ENCODE results near the gene TSC22D4. TPM values are rescaled to one million over a fixed set of nuclear protein-coding genes. Genes with fewer than 3 reads are reported as not detected.
A peak's percentile ranks its signal among the peaks of the same experiment; 100 is the strongest.
"Not testable (repeated sequence)": the region's sequence is repeated elsewhere in the genome, so short reads cannot be mapped to it uniquely, and the experiment has no call there.

The TSC22D4 gene
- total RNA-seq, 4 donors from 2014 or later = 17.6 to 40.3 (median 19.5) TPM

GRCh38 chr7:100452513-100452912, 26.5 kb downstream of the TSC22D4 start:
- Histone ChIP-seq H3K9me3 (no peaks in the 10 kb centered on the region), H3K27ac (no peak overlapping the region), H3K36me3 (no peaks in the 10 kb centered on the region), H3K27me3 (no peaks in the 10 kb centered on the region), H3K4me3 (no peak overlapping the region), H3K4me1 (no peaks in the 10 kb centered on the region)
- DNase-seq = no peak
- TF ChIP-seq POLR2A (IDR thresholded peaks at IDR 0.05) = no peak
- TF ChIP-seq, protein P1, sequence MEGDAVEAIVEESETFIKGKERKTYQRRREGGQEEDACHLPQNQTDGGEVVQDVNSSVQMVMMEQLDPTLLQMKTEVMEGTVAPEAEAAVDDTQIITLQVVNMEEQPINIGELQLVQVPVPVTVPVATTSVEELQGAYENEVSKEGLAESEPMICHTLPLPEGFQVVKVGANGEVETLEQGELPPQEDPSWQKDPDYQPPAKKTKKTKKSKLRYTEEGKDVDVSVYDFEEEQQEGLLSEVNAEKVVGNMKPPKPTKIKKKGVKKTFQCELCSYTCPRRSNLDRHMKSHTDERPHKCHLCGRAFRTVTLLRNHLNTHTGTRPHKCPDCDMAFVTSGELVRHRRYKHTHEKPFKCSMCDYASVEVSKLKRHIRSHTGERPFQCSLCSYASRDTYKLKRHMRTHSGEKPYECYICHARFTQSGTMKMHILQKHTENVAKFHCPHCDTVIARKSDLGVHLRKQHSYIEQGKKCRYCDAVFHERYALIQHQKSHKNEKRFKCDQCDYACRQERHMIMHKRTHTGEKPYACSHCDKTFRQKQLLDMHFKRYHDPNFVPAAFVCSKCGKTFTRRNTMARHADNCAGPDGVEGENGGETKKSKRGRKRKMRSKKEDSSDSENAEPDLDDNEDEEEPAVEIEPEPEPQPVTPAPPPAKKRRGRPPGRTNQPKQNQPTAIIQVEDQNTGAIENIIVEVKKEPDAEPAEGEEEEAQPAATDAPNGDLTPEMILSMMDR (IDR thresholded peaks at IDR 0.05) = no peak
- intact Hi-C loops (cut with DNase I; ENCODE audit: low total_unique reads) = no loop called here

DNA sequence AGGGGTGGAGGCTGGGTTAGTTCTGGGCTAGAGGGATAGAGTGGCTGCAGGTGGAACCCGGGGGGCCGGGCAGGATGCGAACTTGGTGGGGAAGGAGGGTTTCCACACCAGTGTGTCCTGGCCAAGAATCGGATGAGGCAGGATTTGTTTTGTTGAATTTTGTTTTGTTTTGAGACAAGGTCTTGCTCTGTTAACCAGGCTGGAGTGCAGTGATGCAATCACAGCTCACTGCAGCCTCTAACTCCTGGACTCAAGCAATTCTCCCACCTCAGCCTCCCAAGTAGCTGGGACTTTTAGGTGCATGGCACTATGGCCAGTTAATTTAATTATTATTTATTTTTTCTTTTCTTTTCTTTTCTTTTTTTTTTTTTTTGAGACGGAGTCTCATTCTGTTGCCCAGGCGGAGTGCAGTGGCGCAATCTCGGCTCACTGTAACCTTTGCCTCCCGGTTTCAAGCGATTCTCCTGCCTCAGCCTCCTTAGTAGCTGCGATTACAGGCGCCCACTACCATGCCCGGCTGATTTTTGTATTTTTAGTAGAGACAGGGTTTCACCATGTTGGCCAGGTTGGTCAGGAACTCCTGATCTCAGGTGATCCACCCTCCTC, 29.7 kb downstream of the TSC22D4 start:
- intact Hi-C loops (cut with DNase I; ENCODE audit: low total_unique reads) = no loop called here
- H3K9me3 ChIP-seq = no peaks in the 10 kb centered on the region
- no peaks in the 10 kb centered on the region for H3K36me3 ChIP-seq
- H3K27ac ChIP-seq = peak overlapping the region in 1 of 2 donors; percentile 86
- no peak overlapping the region for H3K4me3 ChIP-seq
- TF ChIP-seq POLR2A (IDR thresholded peaks at IDR 0.05) = no peak
- TF ChIP-seq, protein P1 (IDR thresholded peaks at IDR 0.05) = no peak
- no peaks in the 10 kb centered on the region for H3K4me1 ChIP-seq
- no peaks in the 10 kb centered on the region for H3K27me3 ChIP-seq
- DNase-seq = no peak

- H3K27ac ChIP-seq; H3K27me3 ChIP-seq; H3K36me3 ChIP-seq; H3K4me1 ChIP-seq; H3K4me3 ChIP-seq; intact Hi-C loops (cut with DNase I; ENCODE audit: low total_unique reads); DNase-seq; H3K9me3 ChIP-seq: not testable (repeated sequence)
Measured at GRCh38 chr7:100447363-100447762, 31.7 kb downstream of the TSC22D4 start.

GRCh38 chr7:100446040-100446439, 33.0 kb downstream of the TSC22D4 start:
- peak overlapping the region in 1 of 2 donors; percentile 75 for H3K27ac ChIP-seq

DNA sequence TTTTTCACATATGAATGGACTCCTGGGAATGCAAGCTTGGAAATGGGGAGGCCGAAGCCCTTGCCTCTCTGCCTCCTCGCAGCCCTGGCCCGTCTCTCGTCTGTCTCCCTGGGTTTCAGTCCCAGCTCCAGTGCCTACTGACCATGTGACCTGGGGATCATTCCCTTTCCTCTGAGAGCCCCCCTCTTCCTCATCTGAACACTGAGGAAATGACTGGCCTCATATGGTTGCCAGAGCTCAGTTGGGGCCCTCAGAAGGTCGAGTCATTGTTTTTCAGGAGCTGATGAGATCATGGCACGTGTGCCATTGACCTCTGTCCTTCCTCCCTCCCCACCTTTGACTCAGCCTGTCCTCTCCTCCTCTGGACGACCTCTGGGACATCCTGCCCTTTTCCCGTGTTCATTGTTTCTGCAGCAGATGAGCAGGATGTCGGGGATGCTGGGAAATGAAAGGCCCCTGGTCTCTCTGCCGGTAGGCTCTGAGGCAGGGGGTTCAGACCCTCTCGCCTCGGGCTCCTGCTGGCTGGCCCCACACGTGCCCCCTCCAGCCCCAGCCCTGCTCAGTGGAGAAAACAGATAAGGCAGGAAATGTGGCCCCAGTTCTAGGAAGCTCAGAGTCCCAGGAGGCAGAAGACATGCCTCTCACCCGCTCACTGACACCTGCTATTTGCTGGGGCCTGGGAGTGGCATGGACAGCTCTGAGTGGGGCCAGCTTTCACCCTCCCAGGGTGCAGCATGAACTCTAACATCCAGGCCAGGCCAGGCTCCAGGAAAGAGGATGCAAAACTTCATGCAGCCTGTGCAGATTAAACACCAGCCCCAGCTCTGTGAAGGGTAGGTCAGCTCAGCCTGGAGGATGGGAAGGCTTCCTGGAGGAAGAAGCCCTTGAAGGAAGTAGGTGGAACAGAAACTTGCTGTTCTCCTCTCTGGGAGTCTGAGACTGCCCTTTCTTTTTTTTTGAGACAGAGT, 34.4 kb downstream of the TSC22D4 start:
- Histone ChIP-seq H3K9me3 (no peaks in the 10 kb centered on the region), H3K27me3 (no peaks in the 10 kb centered on the region), H3K4me3 (no peak overlapping the region), H3K27ac (peak overlapping the region; percentile 63 to 75), H3K4me1 (no peaks in the 10 kb centered on the region), H3K36me3 (no peaks in the 10 kb centered on the region)
- intact Hi-C loops (cut with DNase I; ENCODE audit: low total_unique reads) = no loop called here
- DNase-seq = peak in 1 of 2 donors; percentile 59
- TF ChIP-seq, protein P1 (IDR thresholded peaks at IDR 0.05) = no peak
- no peak for TF ChIP-seq POLR2A (IDR thresholded peaks at IDR 0.05)

More at GRCh38 chr7:100446040-100446439, 33.0 kb downstream of the TSC22D4 start:
- no peak for DNase-seq
- Histone ChIP-seq H3K4me1 (no peaks in the 10 kb centered on the region), H3K27me3 (no peaks in the 10 kb centered on the region), H3K9me3 (no peaks in the 10 kb centered on the region), H3K4me3 (no peak overlapping the region), H3K36me3 (no peaks in the 10 kb centered on the region)
- TF ChIP-seq, protein P1 (IDR thresholded peaks at IDR 0.05) = no peak
- no peak for TF ChIP-seq POLR2A (IDR thresholded peaks at IDR 0.05)
- intact Hi-C loops (cut with DNase I; ENCODE audit: low total_unique reads) = no loop called here

All from uterus (tissue), 4 donors.